ENCODE data around the gene RPL28.
A peak's percentile ranks its signal among the peaks of the same experiment; 100 is the strongest.
"Not testable (repeated sequence)": the region's sequence is repeated elsewhere in the genome, so short reads cannot be mapped to it uniquely, and the experiment has no call there.

Gene RPL28

DNA sequence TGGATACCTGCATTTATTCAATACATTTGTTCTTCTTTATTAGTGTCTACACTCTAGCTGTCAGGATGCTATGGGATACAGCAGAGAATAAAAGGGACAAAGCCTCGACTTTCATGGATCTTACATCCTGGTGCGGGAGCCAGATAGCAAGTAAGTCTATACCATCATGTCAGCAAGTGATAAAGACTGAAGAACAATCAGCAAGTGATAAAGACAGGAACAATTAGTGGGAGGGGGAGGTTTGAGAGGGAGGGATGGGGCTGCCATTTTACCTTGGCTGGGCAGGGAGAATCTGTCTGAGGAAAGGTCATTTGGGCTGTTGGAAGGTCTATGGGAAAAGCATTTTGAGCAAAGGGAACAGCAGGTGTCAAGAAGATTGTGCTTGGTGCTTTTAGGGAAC lies 24.4 kb downstream of the RPL28 start:
- no peak for DNase-seq (ENCODE audit: low spot score)
- Histone ChIP-seq H3K27ac (no peak overlapping the region), H3K4me3 (no peak overlapping the region)
- TF ChIP-seq, protein P1, sequence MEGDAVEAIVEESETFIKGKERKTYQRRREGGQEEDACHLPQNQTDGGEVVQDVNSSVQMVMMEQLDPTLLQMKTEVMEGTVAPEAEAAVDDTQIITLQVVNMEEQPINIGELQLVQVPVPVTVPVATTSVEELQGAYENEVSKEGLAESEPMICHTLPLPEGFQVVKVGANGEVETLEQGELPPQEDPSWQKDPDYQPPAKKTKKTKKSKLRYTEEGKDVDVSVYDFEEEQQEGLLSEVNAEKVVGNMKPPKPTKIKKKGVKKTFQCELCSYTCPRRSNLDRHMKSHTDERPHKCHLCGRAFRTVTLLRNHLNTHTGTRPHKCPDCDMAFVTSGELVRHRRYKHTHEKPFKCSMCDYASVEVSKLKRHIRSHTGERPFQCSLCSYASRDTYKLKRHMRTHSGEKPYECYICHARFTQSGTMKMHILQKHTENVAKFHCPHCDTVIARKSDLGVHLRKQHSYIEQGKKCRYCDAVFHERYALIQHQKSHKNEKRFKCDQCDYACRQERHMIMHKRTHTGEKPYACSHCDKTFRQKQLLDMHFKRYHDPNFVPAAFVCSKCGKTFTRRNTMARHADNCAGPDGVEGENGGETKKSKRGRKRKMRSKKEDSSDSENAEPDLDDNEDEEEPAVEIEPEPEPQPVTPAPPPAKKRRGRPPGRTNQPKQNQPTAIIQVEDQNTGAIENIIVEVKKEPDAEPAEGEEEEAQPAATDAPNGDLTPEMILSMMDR (IDR thresholded peaks at IDR 0.05), result no peak

- TF ChIP-seq, protein P1 (IDR thresholded peaks at IDR 0.05), result peak; percentile 36
- DNase-seq (ENCODE audit: low spot score), result no peak
- Histone ChIP-seq H3K27ac (no peak overlapping the region), H3K4me3 (no peak overlapping the region)
Measured at GRCh38 chr19:55418185-55418584, 32.5 kb downstream of the RPL28 start.

GRCh38 chr19:55419103-55419502 lies 33.4 kb downstream of the RPL28 start:
- no peak for DNase-seq (ENCODE audit: low spot score)
- no peak overlapping the region for H3K27ac ChIP-seq
- TF ChIP-seq, protein P1 (IDR thresholded peaks at IDR 0.05), result no peak
- H3K4me3 ChIP-seq, result no peak overlapping the region

DNA sequence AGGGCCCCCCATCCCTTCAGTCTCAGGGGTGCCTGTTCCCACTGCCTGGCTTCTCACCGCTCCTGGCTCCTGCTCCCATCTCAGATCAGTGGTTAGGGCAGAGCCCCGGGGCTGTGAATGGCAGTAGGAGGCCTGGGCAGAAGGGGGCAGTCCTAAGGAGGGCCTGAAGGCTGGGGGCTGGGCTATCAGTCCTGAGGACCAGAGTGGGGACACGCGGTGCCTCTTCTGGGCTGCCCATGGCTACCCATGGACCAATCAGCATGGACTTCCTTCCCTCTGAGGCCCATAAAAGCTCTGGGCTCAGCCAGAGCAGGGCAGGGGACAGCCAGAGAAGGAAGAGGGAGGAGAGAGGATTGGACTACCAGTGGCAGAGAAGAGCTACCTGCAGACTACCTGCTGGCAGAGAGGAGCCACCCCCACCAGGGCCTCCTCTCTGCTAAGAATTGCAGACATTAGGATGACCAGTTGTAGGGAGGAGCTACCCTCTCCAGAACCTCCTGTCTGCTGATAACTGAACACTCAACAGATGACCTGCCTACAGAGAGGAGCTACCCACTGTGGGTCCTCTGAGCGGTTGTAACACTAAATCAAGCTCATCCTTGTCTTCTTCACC lies 34.0 kb downstream of the RPL28 start:
- H3K4me3 ChIP-seq, result no peak overlapping the region
- TF ChIP-seq, protein P1 (IDR thresholded peaks at IDR 0.05), result no peak
- H3K27ac ChIP-seq, result no peak overlapping the region
- no peak for DNase-seq (ENCODE audit: low spot score)

GRCh38 chr19:55421281-55421680 lies 35.5 kb downstream of the RPL28 start:
- H3K4me3 ChIP-seq; DNase-seq (ENCODE audit: low spot score); H3K27ac ChIP-seq: not testable (repeated sequence)

- no peak for DNase-seq (ENCODE audit: low spot score)
- Histone ChIP-seq H3K4me3 (no peak overlapping the region), H3K27ac (no peak overlapping the region)
- TF ChIP-seq, protein P1 (IDR thresholded peaks at IDR 0.05), result no peak
Measured at GRCh38 chr19:55423225-55424005, 37.7 kb downstream of the RPL28 start.

DNA sequence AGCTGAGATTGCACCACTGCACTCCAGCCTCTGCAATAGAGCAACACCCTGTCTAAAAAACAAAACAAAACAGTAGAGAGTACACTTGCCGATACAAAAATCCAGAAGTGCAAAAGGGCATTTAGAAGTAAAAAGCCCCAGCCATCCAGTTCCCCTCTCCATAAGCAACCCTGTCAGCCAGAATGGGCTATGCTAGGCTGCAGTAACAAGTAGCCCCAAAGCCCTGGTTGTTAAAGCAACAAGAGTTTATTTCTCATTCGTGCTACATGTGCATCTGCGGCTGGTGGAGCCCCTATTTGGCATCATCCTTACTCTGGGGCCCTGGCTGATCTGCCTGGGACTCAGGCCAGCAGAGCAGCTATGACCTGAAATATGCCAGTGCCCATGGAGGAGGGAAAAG lies 38.8 kb downstream of the RPL28 start:
- DNase-seq (ENCODE audit: low spot score), result no peak
- H3K4me3 ChIP-seq, result no peak overlapping the region
- no peak overlapping the region for H3K27ac ChIP-seq
- TF ChIP-seq, protein P1 (IDR thresholded peaks at IDR 0.05), result no peak

Measured in coronary artery (tissue), 2 donors.